ENCODE data around the gene TDRKH.

TDRKH gene, protein sequence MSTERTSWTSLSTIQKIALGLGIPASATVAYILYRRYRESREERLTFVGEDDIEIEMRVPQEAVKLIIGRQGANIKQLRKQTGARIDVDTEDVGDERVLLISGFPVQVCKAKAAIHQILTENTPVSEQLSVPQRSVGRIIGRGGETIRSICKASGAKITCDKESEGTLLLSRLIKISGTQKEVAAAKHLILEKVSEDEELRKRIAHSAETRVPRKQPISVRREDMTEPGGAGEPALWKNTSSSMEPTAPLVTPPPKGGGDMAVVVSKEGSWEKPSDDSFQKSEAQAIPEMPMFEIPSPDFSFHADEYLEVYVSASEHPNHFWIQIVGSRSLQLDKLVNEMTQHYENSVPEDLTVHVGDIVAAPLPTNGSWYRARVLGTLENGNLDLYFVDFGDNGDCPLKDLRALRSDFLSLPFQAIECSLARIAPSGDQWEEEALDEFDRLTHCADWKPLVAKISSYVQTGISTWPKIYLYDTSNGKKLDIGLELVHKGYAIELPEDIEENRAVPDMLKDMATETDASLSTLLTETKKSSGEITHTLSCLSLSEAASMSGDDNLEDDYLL

DNA sequence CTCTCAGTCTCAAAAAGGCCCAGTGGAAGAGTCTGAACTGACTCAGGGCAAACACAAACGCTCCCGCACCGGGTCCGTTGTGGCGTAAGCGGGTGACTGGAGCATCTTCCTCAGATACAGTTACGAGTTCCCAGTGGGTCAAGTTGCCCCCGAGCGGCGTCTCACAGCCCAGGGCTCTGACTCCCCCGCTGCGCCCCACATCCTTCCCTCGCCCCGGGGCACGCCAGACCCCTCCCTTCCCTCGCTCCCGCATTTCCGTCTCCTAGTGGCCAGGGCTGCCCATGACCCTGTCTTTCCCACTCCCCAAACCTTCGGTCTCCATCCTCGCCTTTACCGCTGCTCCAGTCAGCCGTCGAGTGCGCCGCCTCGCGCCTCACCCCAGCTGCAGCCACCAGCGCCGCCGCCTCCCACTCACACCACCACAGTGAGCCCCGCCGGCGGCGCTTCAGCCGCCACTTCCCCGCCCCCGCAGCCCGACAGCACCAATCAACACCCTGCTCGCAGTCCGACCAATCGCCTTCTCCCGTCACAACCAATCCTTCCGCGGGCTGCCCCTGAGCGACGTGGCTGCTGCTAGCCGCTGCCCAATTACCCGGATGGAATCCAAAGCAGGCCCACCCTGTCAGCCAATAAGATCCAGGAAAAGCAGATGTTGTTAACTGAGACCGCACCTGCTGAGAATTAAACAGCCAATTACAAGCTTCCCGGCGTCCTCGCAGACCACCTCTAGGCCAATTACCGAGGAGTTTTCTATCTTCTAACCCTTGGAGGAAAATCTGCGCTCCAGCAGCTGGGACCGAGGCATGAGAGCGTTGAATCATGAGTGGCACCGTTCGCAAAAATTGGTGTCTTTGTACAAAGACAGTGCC, at the start of gene TDRKH:
Gene TDRKH, minus strand, starts transcription at position 430 of the 869 bp plus-strand sequence. CDS start 7,478 bp downstream, outside the sequence.
- DNase-seq: peak; percentile 98 to 99

DNA sequence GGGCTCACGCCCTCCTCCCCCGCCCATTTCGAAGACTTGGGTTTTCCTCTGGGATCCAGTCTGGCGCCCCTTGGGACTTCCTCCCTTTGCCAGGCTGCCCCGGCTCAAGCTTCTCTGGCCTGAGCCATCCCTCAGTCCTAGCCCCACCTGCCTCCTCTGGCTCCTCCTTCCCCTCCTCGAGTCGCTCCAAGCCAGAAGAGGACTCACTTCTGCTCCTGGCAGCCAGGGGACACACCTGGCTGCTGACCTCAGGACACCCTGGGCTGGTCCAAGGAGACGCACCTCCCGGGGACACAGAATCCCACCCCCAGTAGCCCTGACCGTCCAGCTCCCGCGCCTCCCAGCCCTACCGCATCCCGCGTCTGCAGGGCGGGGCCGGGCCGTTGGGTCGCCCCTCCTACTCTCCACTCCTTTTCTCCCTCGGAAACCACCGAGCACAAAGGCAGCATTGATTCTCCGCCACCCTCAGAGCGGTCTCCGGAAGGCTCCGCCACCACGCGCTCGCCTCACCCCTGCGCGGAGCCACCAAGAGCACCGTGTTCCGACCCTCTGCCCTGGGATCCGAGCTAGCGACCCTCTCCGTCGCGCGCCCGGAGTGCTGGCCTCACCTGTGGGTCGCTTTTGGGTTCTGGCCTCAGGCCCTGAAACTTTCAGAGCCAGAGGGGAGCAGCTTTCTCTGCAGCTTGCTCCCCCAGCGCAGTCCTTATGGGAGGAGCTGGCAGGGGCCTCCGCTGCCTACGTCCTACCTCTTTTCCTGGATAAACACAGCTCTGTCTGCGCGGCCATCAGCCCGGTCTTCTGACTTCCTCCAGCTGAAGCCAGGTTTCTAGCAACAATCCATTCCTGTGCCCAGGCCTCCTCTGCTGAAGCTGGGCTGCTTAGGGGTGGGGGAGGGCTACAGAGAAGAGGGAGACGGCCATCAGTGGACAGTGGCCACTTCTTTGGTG, 49.4 kb upstream of the TDRKH start, which contains the start of gene C2CD4D:
Gene C2CD4D, minus strand, starts transcription at position 364 of the 947 bp plus-strand sequence. CDS start 831 bp downstream, outside the sequence.
- DNase-seq: no peak

DNA sequence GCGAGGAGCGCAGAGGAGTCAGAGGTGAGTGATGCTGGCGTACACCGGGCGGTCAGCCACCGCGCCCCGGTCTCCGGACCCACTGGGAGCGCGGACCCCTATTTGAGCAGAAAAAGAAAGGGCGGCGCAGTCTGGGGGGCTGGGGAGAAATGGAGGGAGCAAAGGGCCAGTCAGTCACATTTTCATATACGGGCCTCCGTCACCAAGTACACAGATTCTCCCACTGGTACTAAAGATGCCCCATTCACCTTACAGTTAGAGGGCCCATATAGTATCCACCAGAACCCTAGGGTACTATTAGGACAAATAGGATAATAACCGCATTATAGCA, 48.7 kb upstream of the TDRKH start:
- no peak for DNase-seq

DNA sequence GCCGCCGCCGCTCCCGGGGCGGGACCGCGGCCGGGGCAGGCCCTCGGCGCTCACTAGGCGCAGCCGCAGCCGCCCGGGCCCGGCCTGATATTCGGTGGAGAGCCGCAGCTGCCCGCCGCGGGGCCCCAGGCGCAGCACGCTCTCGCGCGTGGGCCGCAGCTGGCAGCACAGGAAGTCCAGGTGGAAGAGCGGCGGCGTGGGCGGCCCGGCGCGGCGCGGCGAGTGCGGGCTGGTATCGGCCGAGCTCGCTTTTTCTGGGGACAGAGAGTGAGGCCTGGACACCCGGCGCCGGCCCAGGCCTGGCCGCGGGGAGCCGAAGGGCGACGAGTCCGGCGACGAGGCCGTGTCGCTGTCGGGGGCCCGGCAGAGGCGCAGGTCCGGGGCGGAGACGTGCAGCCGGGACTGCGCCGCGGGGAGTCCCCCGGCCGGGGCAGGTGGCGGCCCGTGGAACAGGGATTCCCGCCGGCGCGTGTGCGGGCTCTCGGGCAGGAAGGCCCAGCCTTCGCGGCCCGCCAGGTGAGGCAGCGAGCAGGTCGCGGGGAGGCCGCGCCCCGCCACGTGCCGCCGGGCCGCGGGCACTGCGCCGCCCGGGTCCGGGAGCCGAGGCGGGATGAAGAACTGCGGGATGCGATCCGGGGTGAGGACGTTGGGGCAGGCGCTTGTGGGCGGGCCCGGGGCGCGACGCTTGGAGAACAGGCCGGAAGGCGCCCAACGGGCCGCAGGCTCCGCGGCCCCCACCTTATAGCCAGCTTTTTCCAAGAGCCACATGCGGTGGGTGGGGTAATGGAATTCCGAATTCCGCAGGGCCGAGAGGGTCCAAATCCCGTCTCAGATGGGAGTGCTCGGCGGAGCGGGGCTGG, 48.2 kb upstream of the TDRKH start:
- peak in 1 of 2 donors; percentile 25 for DNase-seq

DNA sequence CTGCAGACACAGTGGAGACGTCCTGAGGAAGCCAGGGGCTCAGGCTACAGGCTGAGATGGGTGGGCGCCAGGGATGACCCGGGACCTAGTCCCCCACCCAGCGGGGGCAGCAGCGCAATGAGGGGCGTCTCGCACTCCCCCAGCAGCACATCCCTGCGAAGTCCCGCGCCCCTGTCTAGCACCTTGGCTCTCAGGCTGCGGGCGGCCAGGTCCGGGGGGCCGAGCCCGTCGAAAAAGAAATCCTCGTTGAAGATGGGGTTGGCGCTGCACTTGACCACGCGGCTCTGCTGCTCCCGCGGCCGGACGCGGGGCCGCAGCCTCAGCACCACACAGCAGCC, 47.6 kb upstream of the TDRKH start:
- no peak for DNase-seq

DNA sequence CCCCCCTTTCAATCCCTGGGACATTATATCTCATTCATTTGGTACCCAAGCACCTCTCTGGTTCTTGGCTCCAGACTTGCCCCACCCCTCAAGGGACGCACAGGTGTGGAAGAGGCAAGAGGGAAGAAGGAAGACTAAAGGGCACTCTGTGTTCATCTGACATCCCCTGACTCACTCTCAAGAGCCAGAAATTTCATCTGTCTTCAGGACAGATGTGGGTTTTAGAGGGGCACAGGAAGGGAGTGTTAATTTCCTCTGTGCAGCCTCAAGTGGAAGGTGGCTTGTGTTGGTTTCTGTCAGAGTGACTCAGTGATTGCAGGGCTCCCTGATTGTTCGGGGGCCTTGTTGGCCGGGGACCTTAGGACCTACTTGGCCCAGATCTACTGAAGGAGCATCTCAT, 46.9 kb upstream of the TDRKH start:
- no peak for DNase-seq

DNA sequence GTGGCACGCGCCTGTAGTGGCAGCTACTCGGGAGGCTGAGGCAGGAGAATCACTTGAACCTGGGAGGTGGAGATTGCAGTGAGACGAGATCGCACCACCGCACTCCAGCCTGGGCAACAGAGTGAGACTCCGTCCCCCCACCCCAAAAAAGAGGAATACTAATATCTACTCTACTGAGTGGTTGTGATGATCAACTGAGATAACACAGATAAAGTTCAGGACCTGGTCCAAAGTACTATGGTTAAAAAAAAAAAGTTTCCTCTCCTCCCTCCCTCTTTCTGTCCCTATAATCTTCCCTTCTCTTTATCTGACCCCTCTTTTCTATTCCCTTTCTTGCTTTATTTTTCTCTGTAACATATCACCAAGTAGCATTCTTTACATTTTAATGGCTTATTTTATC, 45.3 kb upstream of the TDRKH start:
- DNase-seq: no peak

DNA sequence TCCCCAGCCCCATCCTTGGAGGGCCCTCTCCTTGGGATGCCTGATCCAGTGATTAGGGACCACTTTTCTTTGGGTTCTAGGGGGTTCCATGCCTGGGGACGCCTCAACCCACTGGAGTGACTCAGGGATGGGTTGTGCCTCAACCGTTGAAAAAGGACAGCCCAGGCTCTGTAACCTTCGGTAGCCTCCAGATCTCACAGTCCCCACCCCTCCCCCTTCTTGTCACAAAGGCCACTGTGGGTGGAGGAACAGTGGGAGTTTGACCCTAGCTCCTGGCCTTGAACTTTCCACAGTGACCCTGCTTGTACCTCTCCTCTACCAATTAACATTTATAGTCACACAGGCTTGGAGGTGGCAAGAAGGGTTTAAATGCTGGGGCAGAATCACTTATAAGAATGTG, 43.9 kb upstream of the TDRKH start:
- peak in 1 of 2 donors; percentile 25 for DNase-seq

DNA sequence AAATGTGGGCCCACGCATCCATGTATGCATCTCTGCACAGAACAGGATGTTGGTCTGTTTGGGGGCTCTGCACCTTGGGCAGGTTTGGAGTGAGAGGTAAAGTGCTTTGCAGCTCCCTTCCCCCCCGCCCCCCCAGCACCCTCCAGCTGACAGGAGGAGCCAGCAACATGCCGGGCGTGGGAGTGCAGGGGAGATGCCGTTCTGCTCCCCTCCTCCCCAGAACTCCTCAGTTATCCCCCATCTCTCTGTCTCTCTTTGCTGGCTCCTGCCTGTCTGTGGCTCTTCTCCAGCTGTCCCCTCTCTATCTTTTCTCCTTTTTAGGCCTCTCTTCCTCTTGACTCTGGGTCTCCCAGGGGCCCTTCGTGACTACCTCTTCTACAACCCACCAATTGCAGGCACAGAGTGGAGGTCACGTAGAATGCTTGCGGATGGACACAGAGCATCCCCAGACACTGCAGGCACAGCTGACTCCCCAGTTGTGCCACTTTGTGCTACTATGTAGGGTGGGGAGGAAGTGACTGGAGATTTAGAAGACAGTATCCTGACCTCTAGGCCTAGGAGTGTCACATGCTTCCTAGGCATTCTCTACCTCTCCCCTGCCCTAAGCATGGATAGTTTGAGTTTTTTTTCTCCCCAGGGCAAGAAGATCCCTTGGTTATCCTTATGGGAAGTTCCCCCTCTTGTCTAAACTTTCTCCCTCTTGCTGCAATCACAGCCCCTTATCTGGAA, 43.0 kb upstream of the TDRKH start:
- DNase-seq: no peak

DNA sequence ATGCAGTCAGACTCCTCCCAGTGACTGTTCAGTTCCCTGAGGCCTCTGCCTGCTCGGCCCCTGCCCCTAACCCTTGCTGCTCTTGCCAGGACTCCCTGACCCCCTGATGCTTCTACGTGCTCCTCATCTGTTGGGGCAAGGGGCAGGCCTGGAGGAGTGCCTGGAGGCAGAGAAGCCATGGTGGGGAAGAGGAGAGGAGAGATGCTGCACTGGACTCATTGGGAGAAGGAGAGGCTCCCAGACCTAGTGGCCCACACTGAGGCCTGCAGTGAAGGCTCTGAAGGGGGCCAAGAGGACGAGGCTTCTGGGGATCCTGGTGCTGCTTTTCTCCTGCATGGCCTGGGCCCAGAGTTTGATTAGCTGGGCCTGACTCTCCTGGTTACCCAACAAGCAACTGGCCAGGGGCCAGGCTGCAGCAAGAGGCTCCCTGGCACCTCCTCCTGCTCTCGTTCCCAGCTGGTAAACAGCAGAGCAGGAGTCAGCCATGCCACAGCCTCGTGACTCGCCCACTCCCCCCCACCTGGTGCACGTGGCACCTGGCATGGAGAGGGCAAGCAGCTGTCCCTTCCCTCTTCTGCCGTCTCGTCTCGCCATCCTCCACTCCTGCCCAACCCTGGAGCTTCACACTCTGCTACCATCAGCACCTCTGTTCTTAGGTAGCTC, 42.1 kb upstream of the TDRKH start:
- no peak for DNase-seq

DNA sequence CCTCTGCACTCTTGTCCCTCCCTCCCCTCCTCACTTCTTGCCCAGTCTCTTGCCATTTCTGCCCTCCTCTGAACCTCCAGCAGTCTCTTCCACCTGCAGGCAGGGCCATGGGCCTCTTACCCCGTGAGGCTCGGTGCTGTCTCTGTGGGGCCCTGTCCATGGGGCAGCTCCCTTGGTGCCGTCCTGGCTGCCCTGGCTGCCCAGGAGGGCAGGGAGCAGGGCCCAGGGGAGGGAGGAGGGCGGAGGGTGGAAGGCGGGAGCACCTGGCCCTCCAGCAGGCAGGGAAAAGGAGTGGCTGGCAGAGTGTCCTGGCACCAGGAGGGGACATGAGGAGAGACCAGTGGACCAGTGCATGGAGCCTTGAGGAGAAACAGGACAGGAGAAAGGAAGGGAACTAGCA, 41.3 kb upstream of the TDRKH start, which contains the start of gene RORC:
Gene RORC, minus strand, starts transcription at position 198 of the 400 bp plus-strand sequence. Its CDS starts 38 bp downstream, at position 160.
- no peak for DNase-seq

DNA sequence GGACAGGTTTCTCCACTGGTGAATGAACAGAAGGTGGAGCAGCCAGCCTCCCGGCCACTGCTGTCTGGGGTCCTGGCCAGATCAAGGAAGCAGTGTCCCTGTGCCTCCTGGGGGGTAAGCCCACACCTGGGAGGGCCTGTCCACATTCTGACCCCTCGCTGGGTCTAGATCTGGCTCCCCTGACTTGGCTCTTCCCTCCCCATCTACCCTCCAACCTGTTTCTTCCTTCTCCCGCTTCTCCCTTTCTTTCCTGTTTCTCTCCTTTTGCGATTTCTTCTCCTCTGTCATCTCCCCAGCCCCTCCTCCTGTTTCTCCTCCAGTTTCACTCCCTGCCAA, 40.9 kb upstream of the TDRKH start:
- DNase-seq: no peak

DNA sequence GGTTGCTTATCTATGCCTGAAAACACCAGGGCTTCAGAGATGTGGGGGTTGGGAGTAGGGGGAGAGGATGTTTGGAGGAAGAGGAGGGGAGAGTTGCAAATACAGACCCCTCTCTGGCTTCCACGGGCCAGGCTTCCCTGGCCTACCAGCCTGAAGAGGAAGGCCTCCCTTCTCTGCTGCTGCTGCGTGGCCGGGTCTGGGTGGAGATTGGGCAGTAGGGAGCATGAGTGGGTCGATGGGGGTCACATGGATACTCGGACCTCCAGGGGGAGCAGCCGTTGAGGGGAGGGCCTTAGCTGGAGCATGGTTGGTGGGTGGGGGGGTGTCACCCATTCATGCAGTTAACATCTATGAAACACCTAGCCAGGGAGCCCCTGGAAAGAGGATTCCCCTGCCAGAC, 39.8 kb upstream of the TDRKH start:
- DNase-seq: no peak

DNA sequence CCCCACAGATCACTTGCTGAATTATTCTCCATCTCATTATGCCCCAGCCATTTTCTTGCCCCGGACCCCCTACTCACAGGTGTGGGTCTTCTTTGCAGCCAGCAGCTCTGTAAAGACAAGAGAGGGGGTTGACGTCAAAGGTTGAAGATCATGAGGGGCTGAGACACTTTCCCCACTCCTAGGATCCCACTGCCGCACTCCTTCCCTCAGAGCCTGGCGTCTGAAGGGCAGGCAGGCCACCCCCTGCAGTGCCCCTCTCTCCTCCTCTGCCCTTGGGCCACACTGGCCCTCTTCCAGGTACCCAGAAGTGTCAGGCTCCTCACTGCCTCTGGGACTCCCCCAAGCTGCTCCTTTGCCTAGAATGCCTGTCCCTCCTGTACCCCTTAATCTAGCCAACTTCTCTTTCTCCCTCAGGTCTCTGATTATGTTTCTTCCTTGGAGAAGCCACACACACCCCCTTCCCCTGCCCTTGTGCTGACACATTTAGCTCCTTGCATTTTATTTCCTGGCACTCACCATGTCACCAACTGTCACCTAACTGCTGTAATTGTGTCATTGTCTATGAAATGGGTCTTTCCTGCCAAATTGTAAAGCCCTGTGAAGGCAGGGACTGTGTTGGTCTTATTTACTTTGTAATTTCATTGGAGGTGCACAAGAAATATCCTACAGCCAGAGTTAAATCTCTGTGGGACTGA, 39.2 kb upstream of the TDRKH start:
- no peak for DNase-seq

DNA sequence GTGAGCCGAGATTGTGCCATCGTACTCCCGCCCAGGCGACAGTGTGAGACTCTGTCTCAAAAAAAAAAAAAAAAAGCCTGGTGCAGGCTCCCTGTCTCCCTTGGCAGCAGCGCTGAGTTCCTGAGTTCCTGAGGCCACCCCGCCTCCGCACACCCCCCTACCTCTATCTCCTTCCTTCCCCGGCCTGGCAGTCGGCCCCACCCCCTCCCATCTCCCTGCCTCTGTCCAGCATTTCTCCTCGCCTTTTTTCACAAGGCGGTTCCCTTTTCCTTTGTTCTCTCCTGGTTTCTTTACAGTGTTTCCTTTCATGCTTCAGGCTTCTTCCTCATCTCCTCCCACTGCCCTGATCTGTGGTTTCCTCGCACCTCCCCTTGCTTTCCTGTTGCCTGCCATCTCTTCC, 38.6 kb upstream of the TDRKH start:
- DNase-seq: peak; percentile 39 to 48

DNA sequence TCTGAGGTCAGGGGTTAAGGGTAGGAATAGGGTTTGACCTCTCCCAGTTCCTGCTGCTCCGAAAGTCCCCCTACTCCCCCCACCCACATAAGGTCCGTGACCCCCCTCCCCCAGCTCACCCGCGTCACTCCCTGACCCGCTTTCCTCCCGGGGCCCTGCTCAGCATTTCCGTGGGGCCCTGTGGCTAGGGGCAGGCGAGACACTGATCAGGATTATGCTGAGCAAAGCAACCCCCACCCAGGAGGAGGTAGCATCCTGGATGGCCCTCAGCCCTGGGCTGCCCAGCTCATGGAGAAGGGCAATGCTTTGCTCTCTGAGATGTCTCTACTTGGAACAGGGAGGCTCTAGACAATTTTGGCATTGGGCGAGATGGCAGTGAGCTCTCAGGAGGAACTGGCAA, 37.6 kb upstream of the TDRKH start:
- no peak for DNase-seq

DNA sequence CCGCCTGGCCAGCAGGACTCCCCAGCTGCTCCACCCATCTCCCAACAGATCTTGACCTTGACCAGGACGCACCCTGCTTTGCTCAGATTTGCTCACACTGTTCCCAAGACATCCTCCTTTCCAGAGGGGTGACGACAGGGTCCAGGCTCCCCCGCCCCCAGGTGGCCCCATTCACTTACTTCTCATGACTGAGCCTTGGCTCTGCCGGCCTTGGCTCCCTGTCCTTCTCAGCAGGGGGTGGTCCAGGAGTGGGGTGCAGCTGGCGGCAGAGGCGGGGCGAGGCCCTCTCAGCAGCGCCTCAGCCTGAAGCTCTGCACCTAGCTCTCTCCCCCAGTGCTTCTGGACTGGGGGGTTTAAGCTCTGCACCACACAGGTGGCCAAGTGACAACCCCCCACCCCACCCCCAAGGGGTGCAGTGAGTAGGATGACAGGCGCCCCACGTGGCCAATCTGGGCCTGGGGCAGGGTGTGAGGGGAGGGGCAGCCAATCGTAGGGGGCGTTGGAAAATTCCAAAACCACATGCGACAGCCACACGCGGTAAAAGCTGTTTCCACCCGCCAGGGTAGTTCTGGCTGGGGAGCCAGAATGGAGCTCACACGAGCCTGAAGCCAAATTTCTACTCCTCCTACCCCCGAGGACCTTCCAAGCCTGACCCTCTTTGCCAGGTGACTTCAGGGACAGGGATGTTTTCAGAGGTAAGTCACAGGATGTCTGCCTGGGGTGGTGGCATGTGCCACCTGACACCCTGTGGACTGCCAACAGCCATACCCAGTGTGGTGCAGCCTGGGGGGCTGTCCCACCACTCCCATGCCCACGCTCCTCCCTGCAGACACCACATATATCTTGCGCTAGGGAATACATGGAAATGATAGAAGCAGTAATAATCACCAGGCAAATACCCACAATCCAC, 35.7 kb upstream of the TDRKH start:
- DNase-seq: no peak

DNA sequence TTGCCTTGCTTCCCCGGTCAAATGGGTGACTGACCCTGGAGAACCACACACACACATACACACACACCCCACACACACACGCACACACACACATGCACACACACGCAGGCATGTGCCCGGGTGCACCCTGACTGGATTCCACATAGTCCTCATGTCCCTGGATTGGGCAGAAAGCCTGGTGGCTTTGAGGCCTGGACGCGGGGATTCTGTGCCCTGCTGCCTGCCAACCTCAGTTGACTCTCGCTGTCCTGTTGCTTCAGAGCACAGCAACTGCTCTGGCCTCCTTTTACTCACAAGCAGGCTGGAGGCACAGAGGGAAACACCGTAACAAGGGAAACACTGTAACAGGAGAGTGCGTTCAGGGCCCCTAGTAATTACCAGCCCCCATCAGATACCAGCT, 34.9 kb upstream of the TDRKH start:
- DNase-seq: no peak

DNA sequence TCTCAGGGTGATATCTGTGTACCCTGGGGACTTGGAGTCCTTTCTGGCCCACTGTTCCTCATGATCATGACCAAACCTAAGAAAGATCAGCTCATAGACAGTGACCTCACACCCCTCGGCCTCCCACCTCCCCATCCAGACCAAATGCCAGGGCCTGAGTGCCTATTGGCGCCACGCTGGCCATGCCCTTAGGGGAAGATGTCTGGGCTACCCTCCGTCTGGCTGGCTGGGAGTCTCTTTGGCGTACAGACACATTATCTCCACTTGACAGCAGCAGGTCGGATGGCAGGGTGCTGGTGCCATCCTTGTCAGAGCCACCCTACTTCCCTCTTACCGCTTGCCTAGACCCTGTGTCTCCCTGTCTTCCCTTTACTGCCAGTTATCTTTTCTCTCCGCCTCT, 32.9 kb upstream of the TDRKH start:
- DNase-seq: no peak
